Omental fat pad (tissue), 4 donors: ENCODE measurements around the gene BMAL1. TPM values are rescaled to one million over a fixed set of nuclear protein-coding genes. Genes with fewer than 3 reads are reported as not detected.

Experiments used
- ATAC-seq: fragments of 150-250 bp; one replicate; pipeline ENCODE4 v1.9.1; 2016; ENCODE audit warnings: mild to moderate bottlenecking, moderate library complexity; ENCODE audit not compliant: low FRiP score
- DNase-seq: peaks from one replicate; pipeline ENCODE4 v3.0.0-alpha.2; 2019; ENCODE audit warnings: low spot score
- CTCF ChIP-seq, 3 donors: fragments of 450-650 bp; IDR thresholded peaks; one replicate each; pipeline ENCODE4 v1.5.1; 2016 to 2017; ENCODE audit warnings: antibody characterized with exemption in 3 of 3, mild to moderate bottlenecking in 3 of 3, moderate library complexity in 2 of 3
- total RNA-seq, 4 donors: library from RNA; depleted of rRNA; stranded (reverse); fragments of >200 nt; gene quantifications; one replicate each; pipeline ENCODE4 v1.1.0, GENCODE V29; 2016

BMAL1 gene
- total RNA-seq, 4 donors from 2014 or later = 52.5 to 60.5 (median 53.9) TPM

GRCh38 chr11:13236626-13237025, 41.0 kb upstream of the BMAL1 start:
- ATAC-seq (no peak), DNase-seq (no peak)
- no peak for TF ChIP-seq CTCF (IDR thresholded peaks at IDR 0.05)

- no peak for ATAC-seq
- no peak for DNase-seq
- TF ChIP-seq CTCF (IDR thresholded peaks at IDR 0.05) = no peak
Measured at GRCh38 chr11:13237761-13238160, 39.8 kb upstream of the BMAL1 start.

GRCh38 chr11:13238879-13239514, 38.6 kb upstream of the BMAL1 start:
- peak in 1 of 3 donors; percentile 53 for TF ChIP-seq CTCF (IDR thresholded peaks at IDR 0.05)
- DNase-seq (peak; percentile 38), ATAC-seq (peak; percentile 66)

- DNase-seq = no peak
- ATAC-seq = no peak
- TF ChIP-seq CTCF (IDR thresholded peaks at IDR 0.05) = no peak
Measured at GRCh38 chr11:13242564-13242963, 35.0 kb upstream of the BMAL1 start.

- no peak for DNase-seq
- no peak for ATAC-seq
- TF ChIP-seq CTCF (IDR thresholded peaks at IDR 0.05) = no peak
Measured at GRCh38 chr11:13247606-13248296, 29.8 kb upstream of the BMAL1 start.

- DNase-seq (no peak), ATAC-seq (no peak)
- no peak for TF ChIP-seq CTCF (IDR thresholded peaks at IDR 0.05)
Measured at GRCh38 chr11:13249177-13249576, 28.4 kb upstream of the BMAL1 start.

- no peak for DNase-seq
- TF ChIP-seq CTCF (IDR thresholded peaks at IDR 0.05) = no peak
- ATAC-seq = no peak
Measured at GRCh38 chr11:13249992-13250391, 27.6 kb upstream of the BMAL1 start.
